KOPT-K1 (cell line): Measurements from ENCODE around the gene EPN2.

Experiments used
- H3K27ac ChIP-seq: fragments of 200-600 bp; sonication (generic); 2 replicates; pipeline ENCODE4 v1.5.1; 2016; ENCODE audit warnings: antibody characterized with exemption, mild to moderate bottlenecking, low read depth, low read length; ENCODE audit not compliant: poor library complexity, severe bottlenecking
- H3K36me3 ChIP-seq: fragments of 200-600 bp; sonication (generic); 2 replicates; pipeline ENCODE4 v1.5.1; 2017; ENCODE audit warnings: antibody characterized with exemption, mild to moderate bottlenecking, low read length, moderate library complexity; ENCODE audit not compliant: insufficient read depth
- H3K9me3 ChIP-seq: fragments of 200-600 bp; sonication (generic); 2 replicates; pipeline ENCODE4 v1.5.1; 2017; ENCODE audit warnings: antibody characterized with exemption, low read length, mild to moderate bottlenecking; ENCODE audit not compliant: insufficient read depth, poor library complexity, severe bottlenecking

Gene EPN2

GRCh38 chr17:19290066-19290705, 53.0 kb downstream of the EPN2 start:
- no peaks in the 10 kb centered on the region for H3K36me3 ChIP-seq
- H3K27ac ChIP-seq, result no peak overlapping the region
- H3K9me3 ChIP-seq, result no peaks in the 10 kb centered on the region

DNA sequence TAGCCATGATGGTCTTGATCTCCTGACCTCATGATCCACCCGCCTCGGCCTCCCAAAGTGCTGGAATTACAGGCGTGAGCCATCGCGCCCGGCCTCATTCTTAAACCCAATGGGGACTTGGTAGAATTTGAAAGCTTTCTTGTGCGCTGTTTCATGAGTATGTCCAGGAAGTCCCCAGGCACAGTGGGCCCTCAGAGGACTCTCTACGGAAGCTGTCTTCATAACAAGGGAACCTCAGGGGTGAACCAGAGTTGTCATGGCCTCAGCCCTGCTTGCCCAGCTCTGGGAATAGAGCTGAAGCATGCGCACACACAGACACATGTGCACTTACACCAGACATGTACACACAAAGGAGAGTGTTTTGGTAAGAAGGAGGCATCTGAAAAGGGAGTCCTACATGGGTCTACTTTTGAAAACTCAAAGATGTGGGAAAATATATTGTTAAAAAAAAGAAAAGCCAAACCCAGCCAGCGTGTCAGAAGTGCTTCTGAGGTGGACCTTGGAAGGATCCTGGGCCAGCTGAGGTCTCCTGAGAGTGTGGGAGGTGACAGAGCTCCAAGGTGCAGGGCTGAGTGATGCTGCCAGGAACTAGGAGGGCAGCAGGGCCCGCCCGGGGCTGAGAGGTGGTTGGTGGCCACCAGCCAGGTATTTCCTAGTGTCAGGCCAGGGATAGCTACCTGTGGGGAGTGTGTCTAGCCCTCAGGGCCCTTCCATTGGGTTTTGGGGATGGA, 54.6 kb downstream of the EPN2 start:
- H3K9me3 ChIP-seq, result no peaks in the 10 kb centered on the region
- no peak overlapping the region for H3K27ac ChIP-seq
- no peaks in the 10 kb centered on the region for H3K36me3 ChIP-seq

DNA sequence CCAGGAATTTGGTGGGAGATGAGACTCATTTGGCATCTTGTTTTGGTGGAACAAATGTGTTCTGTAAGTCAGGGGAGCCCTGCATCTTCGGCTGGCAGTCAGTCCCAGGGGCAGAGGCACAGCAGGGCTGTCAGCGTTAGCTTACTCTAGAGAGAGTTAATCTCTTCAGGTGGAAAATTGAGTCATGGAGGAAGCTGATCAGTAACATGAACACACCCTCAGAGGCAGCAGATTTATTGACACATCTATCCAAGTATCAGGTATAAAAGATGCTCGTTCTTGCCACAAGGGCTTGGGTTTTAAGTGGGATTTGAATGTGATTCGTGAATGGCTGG, 55.2 kb downstream of the EPN2 start:
- no peak overlapping the region for H3K27ac ChIP-seq
- no peaks in the 10 kb centered on the region for H3K36me3 ChIP-seq
- no peaks in the 10 kb centered on the region for H3K9me3 ChIP-seq

GRCh38 chr17:19294443-19294842, 57.3 kb downstream of the EPN2 start:
- H3K36me3 ChIP-seq, result no peaks in the 10 kb centered on the region
- H3K27ac ChIP-seq, result no peak overlapping the region
- H3K9me3 ChIP-seq, result no peaks in the 10 kb centered on the region

- Histone ChIP-seq H3K27ac (no peak overlapping the region), H3K36me3 (no peaks in the 10 kb centered on the region), H3K9me3 (no peaks in the 10 kb centered on the region)
Observed at GRCh38 chr17:19295473-19296135, 58.4 kb downstream of the EPN2 start.

GRCh38 chr17:19296786-19297778, 59.9 kb downstream of the EPN2 start:
- H3K9me3 ChIP-seq, result no peaks in the 10 kb centered on the region
- H3K27ac ChIP-seq, result no peak overlapping the region
- H3K36me3 ChIP-seq, result no peaks in the 10 kb centered on the region

DNA sequence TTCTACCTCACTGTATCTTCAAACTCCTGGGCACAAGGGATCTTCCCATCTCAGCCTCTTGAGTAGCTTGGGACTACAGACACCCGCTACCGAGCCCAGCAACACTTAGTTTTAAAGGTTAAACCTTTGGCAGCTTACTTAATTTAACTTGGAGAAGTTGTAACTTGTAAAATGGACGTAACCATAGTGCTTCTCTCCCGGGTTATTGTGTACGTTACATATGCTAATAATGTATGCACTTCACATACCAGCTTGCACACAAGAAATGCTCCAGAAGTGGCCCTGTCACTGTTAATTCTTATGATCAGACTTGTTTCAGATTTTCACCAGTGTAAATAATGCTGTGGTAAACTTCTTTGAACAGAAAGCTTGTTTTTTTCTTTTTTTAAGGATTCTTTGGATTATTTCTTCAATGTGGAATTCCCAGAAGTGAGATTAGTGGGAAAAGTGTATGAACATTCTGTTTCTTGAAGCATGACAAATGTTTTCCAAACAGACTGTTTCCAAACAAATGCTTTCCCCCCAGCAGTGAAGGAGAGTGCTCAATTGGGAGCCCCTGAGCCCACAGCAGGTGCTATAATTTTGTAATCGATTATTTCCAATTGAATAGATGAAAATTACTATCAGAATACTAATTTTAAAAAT, 61.5 kb downstream of the EPN2 start:
- H3K36me3 ChIP-seq, result no peaks in the 10 kb centered on the region
- no peak overlapping the region for H3K27ac ChIP-seq
- H3K9me3 ChIP-seq, result no peaks in the 10 kb centered on the region

- no peaks in the 10 kb centered on the region for H3K36me3 ChIP-seq
- no peaks in the 10 kb centered on the region for H3K9me3 ChIP-seq
- no peak overlapping the region for H3K27ac ChIP-seq
Observed at GRCh38 chr17:19299214-19299747, 62.1 kb downstream of the EPN2 start.

DNA sequence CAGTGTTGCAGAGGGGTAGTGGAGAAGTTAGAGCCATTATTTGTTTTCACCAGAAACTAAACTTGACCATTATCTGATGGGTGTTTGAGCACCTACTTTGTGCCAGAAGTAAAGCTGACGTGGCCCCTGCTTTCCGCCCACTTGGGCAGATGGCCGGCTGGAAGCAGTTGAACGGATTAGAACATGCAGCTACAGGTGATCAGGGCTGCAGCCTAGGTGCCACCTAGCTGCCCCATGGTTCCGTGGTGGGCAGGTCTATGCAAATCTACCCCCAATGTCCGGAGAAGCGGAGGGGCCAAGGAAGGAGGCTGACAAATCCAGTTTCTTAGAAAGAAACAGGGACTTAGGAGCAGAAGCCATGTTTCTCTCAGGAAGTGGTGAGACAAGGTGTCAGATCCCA, 62.7 kb downstream of the EPN2 start:
- no peaks in the 10 kb centered on the region for H3K36me3 ChIP-seq
- no peak overlapping the region for H3K27ac ChIP-seq
- no peaks in the 10 kb centered on the region for H3K9me3 ChIP-seq

GRCh38 chr17:19301274-19301951, 64.2 kb downstream of the EPN2 start:
- no peaks in the 10 kb centered on the region for H3K36me3 ChIP-seq
- no peaks in the 10 kb centered on the region for H3K9me3 ChIP-seq
- H3K27ac ChIP-seq, result no peak overlapping the region

DNA sequence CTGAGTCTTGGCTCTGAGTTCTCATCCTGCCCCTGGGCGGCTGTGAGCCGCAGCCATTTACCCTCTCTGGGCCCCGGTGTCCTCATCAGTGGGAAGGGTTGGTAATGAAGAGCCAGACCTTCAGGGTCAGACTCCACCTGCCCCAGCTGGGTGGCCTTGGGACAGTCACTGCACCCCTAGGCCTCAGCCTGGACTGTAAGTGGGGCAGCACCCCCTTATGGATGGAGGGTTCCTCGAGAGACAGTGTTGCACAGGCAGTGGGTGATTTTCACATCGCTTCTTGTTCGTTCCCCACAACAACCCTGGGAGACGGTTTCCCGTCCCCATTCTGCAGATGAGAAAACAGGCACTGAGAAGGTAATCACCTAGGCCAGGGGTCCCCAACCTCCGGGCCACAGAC, 64.8 kb downstream of the EPN2 start:
- Histone ChIP-seq H3K9me3 (no peaks in the 10 kb centered on the region), H3K27ac (no peak overlapping the region), H3K36me3 (no peaks in the 10 kb centered on the region)

DNA sequence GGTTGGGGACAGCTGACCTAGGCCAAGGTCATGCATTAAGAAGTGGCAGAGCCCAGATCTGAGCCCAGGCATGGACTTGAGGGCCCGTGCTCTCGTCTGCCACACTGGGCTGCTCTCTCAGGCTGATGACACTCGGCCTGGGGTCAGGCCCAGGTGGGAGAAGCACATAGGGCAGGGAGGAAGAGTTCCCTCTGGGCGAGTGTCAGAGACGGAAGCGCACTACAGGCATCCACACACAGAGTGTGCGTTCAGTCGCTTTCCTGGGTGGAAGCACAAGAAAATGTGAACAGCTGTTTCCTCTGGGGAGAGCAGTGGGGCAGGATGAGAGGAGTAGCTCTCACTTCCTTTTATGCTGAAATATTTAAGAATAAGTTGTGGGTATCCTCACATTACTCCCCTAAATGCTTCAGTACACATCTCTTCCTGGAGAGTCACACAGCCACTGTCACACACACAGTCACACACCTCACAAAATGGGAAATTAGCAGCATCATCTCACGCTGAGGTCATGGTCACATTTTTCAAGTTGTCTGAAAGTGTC, 65.7 kb downstream of the EPN2 start:
- H3K9me3 ChIP-seq, result no peaks in the 10 kb centered on the region
- no peak overlapping the region for H3K27ac ChIP-seq
- H3K36me3 ChIP-seq, result no peaks in the 10 kb centered on the region

- Histone ChIP-seq H3K9me3 (no peaks in the 10 kb centered on the region), H3K36me3 (no peaks in the 10 kb centered on the region), H3K27ac (no peak overlapping the region)
Observed at GRCh38 chr17:19303367-19303776, 66.2 kb downstream of the EPN2 start.

GRCh38 chr17:19304209-19304608, 67.0 kb downstream of the EPN2 start:
- Histone ChIP-seq H3K36me3 (no peaks in the 10 kb centered on the region), H3K27ac (no peak overlapping the region), H3K9me3 (no peaks in the 10 kb centered on the region)
